Adipocyte (in vitro differentiated cells): ENCODE results near the gene NMNAT3.
"Not testable (repeated sequence)": the region's sequence is repeated elsewhere in the genome, so short reads cannot be mapped to it uniquely, and the experiment has no call there.

Experiments used
- DNase-seq: peaks from one replicate; pipeline ENCODE4 v3.0.0-alpha.2; 2015; ENCODE audit warnings: low read depth
- H3K27me3 ChIP-seq: replicated peaks from 2 replicates; pipeline ENCODE4 v1.7.0; 2013; ENCODE audit warnings: mild to moderate bottlenecking, low read length, moderate library complexity; ENCODE audit not compliant: control insufficient read depth, insufficient read depth
- H3K36me3 ChIP-seq: 2 replicates; pipeline ENCODE4 v1.7.0; 2013; ENCODE audit warnings: low read length, mild to moderate bottlenecking, moderate library complexity; ENCODE audit not compliant: control insufficient read depth, insufficient read depth, severe bottlenecking
- H3K4me1 ChIP-seq: 2 replicates; pipeline ENCODE4 v1.7.0; 2013; ENCODE audit warnings: mild to moderate bottlenecking, low read length, moderate library complexity; ENCODE audit not compliant: control insufficient read depth, insufficient read depth
- H3K4me3 ChIP-seq: 2 replicates; pipeline ENCODE4 v1.7.0; 2013; ENCODE audit warnings: mild to moderate bottlenecking, low read length, moderate library complexity
- H3K9ac ChIP-seq: 2 replicates; pipeline ENCODE4 v1.7.0; 2013; ENCODE audit warnings: mild to moderate bottlenecking, low read length, moderate library complexity
- H3K9me3 ChIP-seq: 2 replicates; pipeline ENCODE4 v1.7.0; 2013; ENCODE audit warnings: mild to moderate bottlenecking, low read length, moderate library complexity; ENCODE audit not compliant: control insufficient read depth

Gene NMNAT3

DNA sequence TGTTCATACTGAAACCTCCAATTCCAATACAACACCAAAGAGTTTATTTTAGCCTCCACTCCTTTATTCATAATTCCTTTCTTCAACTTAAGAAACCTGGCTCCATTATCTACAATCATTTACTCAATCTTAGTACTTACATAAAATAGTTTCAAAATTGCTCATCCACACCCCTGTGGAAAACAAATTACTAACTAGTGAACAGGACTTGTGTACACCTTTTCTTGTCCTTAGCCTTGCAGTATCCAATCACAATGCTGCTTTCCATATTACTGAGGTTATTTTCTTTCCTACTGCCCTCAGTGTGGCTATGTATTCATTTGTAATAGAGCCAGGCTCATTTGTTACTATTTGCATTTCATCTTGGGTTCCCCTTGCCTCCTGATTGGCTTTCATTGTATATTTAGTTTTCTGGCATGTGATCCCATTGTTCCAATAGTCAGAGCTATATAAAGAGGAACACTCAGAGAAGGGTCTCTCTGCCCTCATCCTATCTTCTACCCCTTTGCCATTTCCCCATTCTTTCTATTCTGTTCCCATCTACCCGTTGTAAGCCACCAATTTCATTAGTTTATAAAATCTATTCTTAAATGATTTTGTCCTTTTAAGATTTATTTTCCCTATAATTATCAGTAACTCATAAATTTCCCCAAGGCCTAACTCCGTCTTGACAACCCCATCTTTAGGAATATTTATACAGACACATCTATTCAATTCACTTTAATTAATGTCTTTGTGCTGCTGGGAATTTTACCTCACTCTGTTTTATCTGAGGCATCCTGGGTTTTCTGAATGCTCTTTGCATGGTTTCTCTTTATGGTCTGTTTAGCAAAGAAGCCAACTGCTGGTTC, 70.3 kb downstream of the NMNAT3 start:
- DNase-seq = no peak
- H3K9ac ChIP-seq = no peak overlapping the region
- H3K27me3 ChIP-seq = no peaks in the 10 kb centered on the region
- no peaks in the 10 kb centered on the region for H3K36me3 ChIP-seq
- no peaks in the 10 kb centered on the region for H3K4me1 ChIP-seq
- no peak overlapping the region for H3K4me3 ChIP-seq
- no peaks in the 10 kb centered on the region for H3K9me3 ChIP-seq

GRCh38 chr3:139602003-139602402, 75.8 kb downstream of the NMNAT3 start:
- peaks cover 12% of the 10 kb centered on the region for H3K4me1 ChIP-seq
- H3K4me3 ChIP-seq = no peak overlapping the region
- H3K9me3 ChIP-seq = no peaks in the 10 kb centered on the region
- no peak for DNase-seq
- H3K27me3 ChIP-seq = no peaks in the 10 kb centered on the region
- no peaks in the 10 kb centered on the region for H3K36me3 ChIP-seq
- H3K9ac ChIP-seq = no peak overlapping the region

- no peaks in the 10 kb centered on the region for H3K27me3 ChIP-seq
- H3K9ac ChIP-seq = no peak overlapping the region
- no peak for DNase-seq
- H3K4me3 ChIP-seq = no peak overlapping the region
- H3K4me1 ChIP-seq = peaks cover 12% of the 10 kb centered on the region
- no peaks in the 10 kb centered on the region for H3K9me3 ChIP-seq
- H3K36me3 ChIP-seq = no peaks in the 10 kb centered on the region
Observed at GRCh38 chr3:139601191-139601961, 76.4 kb downstream of the NMNAT3 start.

- no peak overlapping the region for H3K9ac ChIP-seq
- H3K27me3 ChIP-seq = no peaks in the 10 kb centered on the region
- H3K4me1 ChIP-seq = peaks cover 12% of the 10 kb centered on the region
- H3K4me3 ChIP-seq = no peak overlapping the region
- no peaks in the 10 kb centered on the region for H3K36me3 ChIP-seq
- no peak for DNase-seq
- no peaks in the 10 kb centered on the region for H3K9me3 ChIP-seq
Observed at GRCh38 chr3:139597947-139598346, 79.8 kb downstream of the NMNAT3 start.

DNA sequence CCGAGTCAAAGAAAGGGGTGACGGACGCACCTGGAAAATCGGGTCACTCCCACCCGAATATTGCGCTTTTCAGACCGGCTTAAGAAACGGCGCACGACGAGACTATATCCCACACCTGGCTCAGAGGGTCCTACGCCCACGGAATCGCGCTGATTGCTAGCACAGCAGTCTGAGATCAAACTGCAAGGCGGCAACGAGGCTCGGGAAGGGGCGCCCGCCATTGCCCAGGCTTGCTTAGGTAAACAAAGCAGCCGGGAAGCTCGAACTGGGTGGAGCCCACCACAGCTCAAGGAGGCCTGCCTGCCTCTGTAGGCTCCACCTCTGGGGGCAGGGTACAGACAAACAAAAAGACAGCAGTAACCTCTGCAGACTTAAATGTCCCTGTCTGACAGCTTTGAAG, 86.6 kb downstream of the NMNAT3 start:
- not testable (repeated sequence) for H3K9ac ChIP-seq

GRCh38 chr3:139588450-139588849, 89.3 kb downstream of the NMNAT3 start:
- H3K27me3 ChIP-seq = no peaks in the 10 kb centered on the region
- H3K9me3 ChIP-seq = no peaks in the 10 kb centered on the region
- no peak overlapping the region for H3K9ac ChIP-seq
- DNase-seq = no peak
- no peaks in the 10 kb centered on the region for H3K36me3 ChIP-seq
- no peaks in the 10 kb centered on the region for H3K4me1 ChIP-seq
- no peak overlapping the region for H3K4me3 ChIP-seq

More for the DNA sequence above, 86.6 kb downstream of the NMNAT3 start:
- not testable (repeated sequence) for H3K27me3 ChIP-seq, H3K4me1 ChIP-seq, H3K9me3 ChIP-seq, H3K36me3 ChIP-seq, H3K4me3 ChIP-seq, DNase-seq

- Histone ChIP-seq H3K36me3 (no peaks in the 10 kb centered on the region), H3K4me1 (no peaks in the 10 kb centered on the region), H3K9me3 (no peaks in the 10 kb centered on the region), H3K9ac (no peak overlapping the region), H3K4me3 (no peak overlapping the region), H3K27me3 (no peaks in the 10 kb centered on the region)
- no peak for DNase-seq
Observed at GRCh38 chr3:139587797-139588196, 90.0 kb downstream of the NMNAT3 start.

DNA sequence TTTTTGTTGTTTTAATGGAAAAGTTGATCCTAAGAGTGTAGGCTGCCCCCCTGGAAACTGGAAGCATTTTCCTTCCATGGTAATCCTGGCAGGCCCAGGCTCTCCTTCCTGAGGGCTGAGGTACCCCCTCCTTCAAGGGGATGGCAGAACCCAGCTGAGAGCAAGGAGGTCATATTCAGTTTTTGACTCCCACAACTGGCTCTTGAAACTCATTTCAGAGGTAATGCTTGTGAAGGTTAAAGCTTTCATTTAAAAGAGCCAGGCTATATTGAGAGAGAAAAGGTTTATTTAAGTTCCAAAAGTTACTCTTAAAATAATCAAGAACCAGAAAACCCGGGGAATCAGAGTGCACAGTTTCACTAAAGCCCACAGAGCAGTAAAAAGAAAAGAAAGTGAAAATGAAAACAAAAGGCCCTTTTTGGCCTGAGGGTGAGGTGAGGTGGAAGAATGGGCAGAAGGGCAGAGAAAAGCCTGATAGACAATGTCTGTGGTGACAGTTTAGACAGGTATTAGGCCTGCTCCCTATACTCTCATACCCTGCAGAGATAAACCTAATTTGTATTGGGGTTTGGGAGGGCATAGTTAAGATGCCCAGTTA, 91.3 kb downstream of the NMNAT3 start:
- no peaks in the 10 kb centered on the region for H3K27me3 ChIP-seq
- DNase-seq = no peak
- H3K9ac ChIP-seq = no peak overlapping the region
- H3K36me3 ChIP-seq = no peaks in the 10 kb centered on the region
- no peaks in the 10 kb centered on the region for H3K4me1 ChIP-seq
- H3K9me3 ChIP-seq = no peaks in the 10 kb centered on the region
- no peak overlapping the region for H3K4me3 ChIP-seq

DNA sequence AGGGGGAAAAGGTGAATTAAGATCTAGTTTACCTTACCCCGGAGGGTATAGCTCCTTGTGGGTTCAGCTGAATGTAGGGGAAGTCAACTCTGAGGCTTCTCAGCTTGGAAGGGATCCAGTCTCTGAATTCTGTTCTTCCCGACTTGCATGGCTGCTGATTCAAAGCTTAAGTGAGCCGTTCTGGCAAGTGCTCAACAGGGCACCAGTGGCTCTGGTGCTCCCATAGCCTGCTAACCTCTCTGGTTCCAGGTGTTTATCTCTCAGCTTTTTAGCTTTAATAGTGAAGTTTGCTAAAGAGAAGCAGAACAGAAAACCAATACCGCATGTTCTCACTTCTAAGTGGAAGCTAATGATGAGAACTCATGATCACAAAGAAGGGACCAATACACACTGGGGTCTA, 92.0 kb downstream of the NMNAT3 start:
- no peaks in the 10 kb centered on the region for H3K4me1 ChIP-seq
- H3K9ac ChIP-seq = no peak overlapping the region
- no peaks in the 10 kb centered on the region for H3K36me3 ChIP-seq
- no peak overlapping the region for H3K4me3 ChIP-seq
- DNase-seq = no peak
- H3K9me3 ChIP-seq = no peaks in the 10 kb centered on the region
- H3K27me3 ChIP-seq = no peaks in the 10 kb centered on the region

- not testable (repeated sequence) for H3K36me3 ChIP-seq, H3K27me3 ChIP-seq, H3K9ac ChIP-seq, H3K4me1 ChIP-seq, DNase-seq, H3K9me3 ChIP-seq, H3K4me3 ChIP-seq
Observed at GRCh38 chr3:139583651-139584050, 94.1 kb downstream of the NMNAT3 start.

GRCh38 chr3:139578783-139579182, 99.0 kb downstream of the NMNAT3 start:
- Histone ChIP-seq H3K27me3 (no peaks in the 10 kb centered on the region), H3K9me3 (no peaks in the 10 kb centered on the region), H3K4me1 (peaks cover 8% of the 10 kb centered on the region), H3K36me3 (no peaks in the 10 kb centered on the region), H3K9ac (no peak overlapping the region), H3K4me3 (no peak overlapping the region)
- no peak for DNase-seq
